NCI-H82 treated with DMSO at 0.1 percent for 48 hours (cell line): ENCODE measurements around the gene PURA.
"Not testable (repeated sequence)": the region's sequence is repeated elsewhere in the genome, so short reads cannot be mapped to it uniquely, and the experiment has no call there.

ENCODE experiments used
- DNase-seq: peaks from one replicate; lab custom pipeline; 2025; ENCODE audit not compliant: unreplicated experiment; lab: John Stamatoyannopoulos, UW

Gene PURA

GRCh38 chr5:140134277-140134935 lies 20.5 kb downstream of the PURA start:
- no peak for DNase-seq

- no peak for DNase-seq
Observed at GRCh38 chr5:140135127-140135526, 21.2 kb downstream of the PURA start.

GRCh38 chr5:140136624-140137023 lies 22.7 kb downstream of the PURA start:
- no peak for DNase-seq

- no peak for DNase-seq
Observed at GRCh38 chr5:140140435-140140834, 26.5 kb downstream of the PURA start.

GRCh38 chr5:140141241-140141640 lies 27.3 kb downstream of the PURA start:
- no peak for DNase-seq

GRCh38 chr5:140142246-140142645 lies 28.3 kb downstream of the PURA start:
- no peak for DNase-seq

- no peak for DNase-seq
Observed at GRCh38 chr5:140142856-140143255, 28.9 kb downstream of the PURA start.

GRCh38 chr5:140143521-140144258 lies 29.8 kb downstream of the PURA start:
- no peak for DNase-seq

- DNase-seq: no peak
Observed at GRCh38 chr5:140145256-140145655, 31.3 kb downstream of the PURA start.

- DNase-seq: no peak
Observed at GRCh38 chr5:140145818-140146522, 32.1 kb downstream of the PURA start.

- no peak for DNase-seq
Observed at GRCh38 chr5:140146523-140146842, 32.6 kb downstream of the PURA start.

GRCh38 chr5:140147460-140147859 lies 33.6 kb downstream of the PURA start:
- DNase-seq: no peak

- DNase-seq: no peak
Observed at GRCh38 chr5:140148508-140148907, 34.6 kb downstream of the PURA start.

GRCh38 chr5:140150201-140150600 lies 36.3 kb downstream of the PURA start:
- DNase-seq: no peak

- DNase-seq: no peak
Observed at GRCh38 chr5:140151144-140152021, 37.5 kb downstream of the PURA start.

GRCh38 chr5:140152022-140152999 lies 38.4 kb downstream of the PURA start:
- DNase-seq: no peak

GRCh38 chr5:140153255-140153654 lies 39.3 kb downstream of the PURA start:
- DNase-seq: no peak

GRCh38 chr5:140153905-140154304 lies 40.0 kb downstream of the PURA start:
- no peak for DNase-seq

- DNase-seq: not testable (repeated sequence)
Observed at GRCh38 chr5:140154710-140155381, 40.9 kb downstream of the PURA start.
